Thyroid gland (tissue), 4 donors: ENCODE measurements around the gene FGGY.

Experiments used
- CTCF ChIP-seq, 6 experiments: fragments of 200-600 bp in 3 of 6; fragments of 450-650 bp in 3 of 6; sonication (generic) in 3 of 6; IDR thresholded peaks; one replicate each; pipeline ENCODE4 v1.5.1; 2016 to 2019; ENCODE audit warnings: antibody characterized with exemption in 6 of 6, mild to moderate bottlenecking in 2 of 6, inconsistent platforms in 1 of 6, moderate library complexity in 1 of 6
- POLR2A ChIP-seq, 2 donors: fragments of 450-650 bp; IDR thresholded peaks; one replicate each; pipeline ENCODE4 v1.6.1; 2017; ENCODE audit warnings: antibody characterized with exemption in 2 of 2, mild to moderate bottlenecking in 2 of 2, moderate library complexity in 1 of 2

GRCh38 chr1:59549066-59549837, 252.4 kb downstream of the FGGY start:
- TF ChIP-seq CTCF (IDR thresholded peaks at IDR 0.05): no peak
- no peak for TF ChIP-seq POLR2A (IDR thresholded peaks at IDR 0.05)
